Esophagus mucosa (tissue), 1 donor: Measurements from ENCODE around the gene NPB. TPM values are rescaled to one million over a fixed set of nuclear protein-coding genes. Genes with fewer than 3 reads are reported as not detected.
"Not testable (repeated sequence)": the region's sequence is repeated elsewhere in the genome, so short reads cannot be mapped to it uniquely, and the experiment has no call there.

Source experiments
- ATAC-seq: fragments of 200-7000 bp; cut with Tn5 transposase; one replicate; pipeline ENCODE4 v1.9.1; 2020
- total RNA-seq: library from RNA; stranded (reverse); gene quantifications from one replicate; pipeline ENCODE4 v1.2.4, GENCODE V29; 2023
- donor health status: DM: yes; HTN: yes; CAD: no.

The NPB gene
- total RNA-seq, 1 donor from 2014 or later, result 0.24 TPM

DNA sequence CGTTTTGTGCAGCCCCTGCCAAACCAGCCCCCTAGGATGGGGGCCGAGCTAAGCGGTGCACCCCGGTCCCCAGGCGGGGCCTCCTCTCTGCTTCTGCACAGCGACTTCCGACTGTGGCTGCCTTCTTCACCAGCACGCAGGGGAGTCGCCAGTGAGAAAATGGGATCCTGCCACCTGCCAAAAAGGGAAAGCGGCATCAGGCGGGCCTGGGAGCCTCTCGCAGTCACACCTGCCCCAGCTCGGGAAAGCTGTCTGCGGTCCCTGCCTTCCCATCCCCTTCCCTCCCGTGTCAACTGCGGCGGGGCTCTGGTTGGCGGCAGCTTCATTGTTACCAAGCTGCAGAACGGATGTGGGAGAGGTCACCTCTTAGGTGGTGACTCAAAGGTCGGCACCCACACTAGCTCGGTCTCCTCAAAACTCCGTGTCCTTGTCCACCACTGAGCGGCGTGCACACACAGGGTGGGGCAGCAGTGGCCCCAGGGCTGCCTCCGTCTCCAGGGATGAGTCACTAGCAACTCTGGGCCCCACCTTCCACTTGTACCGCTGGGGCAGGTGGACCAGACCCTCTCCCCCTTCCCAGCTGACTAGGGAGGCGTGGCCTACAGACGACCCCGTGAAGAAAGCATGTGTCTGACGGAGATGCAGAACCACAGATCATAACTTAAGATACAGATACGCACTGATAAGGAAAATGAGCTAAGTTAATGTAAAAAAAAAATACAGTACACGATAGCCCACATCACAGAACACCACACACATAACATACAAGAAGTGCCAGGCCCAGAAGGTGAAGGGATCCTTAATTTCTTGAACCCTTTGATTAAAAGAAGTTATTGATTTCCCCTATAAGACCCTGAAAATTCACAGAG, 10.6 kb downstream of the NPB start:
- peak; percentile 62 for ATAC-seq

DNA sequence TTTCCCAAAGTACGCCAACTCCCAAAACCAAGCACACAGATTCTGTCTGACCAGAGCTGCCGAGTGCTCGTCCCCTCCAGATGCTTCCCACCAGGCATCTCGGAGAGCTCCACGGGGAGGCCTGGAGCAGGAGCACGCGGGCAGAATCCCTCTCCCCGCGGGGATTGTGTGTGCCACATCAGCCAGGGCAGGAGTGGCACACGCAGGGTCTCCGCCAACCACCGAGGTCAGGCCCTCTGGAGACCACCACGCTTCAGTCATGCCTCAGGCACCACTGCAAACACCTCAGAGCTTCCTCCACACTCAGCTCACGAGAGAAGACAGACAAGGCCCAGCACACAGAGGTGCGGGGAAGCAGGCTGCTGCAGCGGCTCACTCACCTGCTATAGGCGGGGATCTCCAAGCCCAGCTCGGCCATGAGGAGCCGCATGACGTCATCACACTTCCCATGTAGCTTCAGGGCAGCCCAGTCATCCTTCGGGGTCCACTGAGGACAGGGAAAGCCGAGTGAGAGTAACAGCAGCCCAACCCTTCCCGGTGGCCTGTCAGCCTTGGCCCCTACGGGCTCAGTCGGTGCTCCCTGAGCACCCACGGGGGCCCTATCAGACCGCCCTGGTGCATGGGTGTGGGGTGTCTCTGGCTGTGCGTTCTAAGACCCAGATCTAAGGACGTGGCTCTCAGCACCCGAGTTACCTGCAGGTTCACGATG, 11.5 kb downstream of the NPB start:
- ATAC-seq, result no peak

GRCh38 chr17:81914103-81914850, 12.2 kb downstream of the NPB start:
- ATAC-seq, result no peak

DNA sequence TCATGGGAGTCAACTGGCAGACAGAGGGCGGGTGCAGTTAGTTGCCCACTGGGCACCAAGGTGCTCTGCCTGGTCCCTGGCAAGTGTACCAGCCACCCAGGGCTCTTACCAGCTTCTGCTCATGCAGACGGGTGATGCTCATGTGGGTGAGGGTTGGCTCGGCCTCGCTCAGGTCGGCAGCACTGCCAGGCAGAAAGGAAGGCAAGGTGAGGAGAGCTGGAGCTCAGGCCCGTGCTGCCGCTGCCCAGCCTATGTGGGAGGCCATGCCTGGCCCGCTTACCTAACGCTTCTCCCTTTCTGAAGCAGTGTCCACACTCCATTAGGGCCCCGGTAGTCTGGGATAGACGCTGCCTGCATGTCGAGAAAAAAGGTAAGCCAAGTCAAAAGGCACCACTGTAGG, 13.3 kb downstream of the NPB start:
- no peak for ATAC-seq

DNA sequence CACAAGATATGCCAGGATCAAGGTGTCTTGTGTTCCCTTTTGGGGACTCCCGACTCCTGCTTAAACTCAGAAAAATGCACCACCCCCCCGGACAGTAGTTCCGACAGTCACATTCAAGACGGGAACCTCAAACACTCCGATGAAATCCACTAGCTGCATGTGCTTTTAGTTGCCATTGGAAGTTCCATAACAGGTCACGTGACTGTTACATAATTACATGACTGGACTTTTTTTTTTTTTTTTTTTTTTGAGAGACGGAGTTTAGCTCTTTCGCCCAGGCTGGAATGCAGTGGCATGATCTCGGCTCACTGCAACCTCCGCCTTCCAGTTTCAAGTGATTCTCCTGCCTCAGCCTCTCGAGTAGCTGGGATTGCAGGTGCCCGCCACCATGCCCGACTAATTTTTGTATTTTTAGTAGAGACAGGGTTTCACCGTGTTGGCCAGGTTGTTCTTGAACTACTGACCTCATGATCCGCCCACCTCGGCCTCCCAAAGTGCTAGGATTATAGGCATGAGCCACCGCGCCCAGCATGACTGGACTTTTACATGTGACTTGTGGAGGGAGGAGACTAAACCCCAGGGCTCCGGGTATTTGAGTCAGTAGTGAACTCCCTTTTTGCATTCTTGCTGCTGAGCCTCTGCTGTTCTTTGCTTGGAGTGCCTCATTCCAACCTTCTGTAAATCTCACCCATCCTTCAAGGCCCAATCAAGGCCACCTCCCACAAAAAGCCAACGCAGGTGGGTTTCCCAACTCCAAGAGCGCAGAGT, 14.4 kb downstream of the NPB start:
- ATAC-seq, result peak; percentile 57

DNA sequence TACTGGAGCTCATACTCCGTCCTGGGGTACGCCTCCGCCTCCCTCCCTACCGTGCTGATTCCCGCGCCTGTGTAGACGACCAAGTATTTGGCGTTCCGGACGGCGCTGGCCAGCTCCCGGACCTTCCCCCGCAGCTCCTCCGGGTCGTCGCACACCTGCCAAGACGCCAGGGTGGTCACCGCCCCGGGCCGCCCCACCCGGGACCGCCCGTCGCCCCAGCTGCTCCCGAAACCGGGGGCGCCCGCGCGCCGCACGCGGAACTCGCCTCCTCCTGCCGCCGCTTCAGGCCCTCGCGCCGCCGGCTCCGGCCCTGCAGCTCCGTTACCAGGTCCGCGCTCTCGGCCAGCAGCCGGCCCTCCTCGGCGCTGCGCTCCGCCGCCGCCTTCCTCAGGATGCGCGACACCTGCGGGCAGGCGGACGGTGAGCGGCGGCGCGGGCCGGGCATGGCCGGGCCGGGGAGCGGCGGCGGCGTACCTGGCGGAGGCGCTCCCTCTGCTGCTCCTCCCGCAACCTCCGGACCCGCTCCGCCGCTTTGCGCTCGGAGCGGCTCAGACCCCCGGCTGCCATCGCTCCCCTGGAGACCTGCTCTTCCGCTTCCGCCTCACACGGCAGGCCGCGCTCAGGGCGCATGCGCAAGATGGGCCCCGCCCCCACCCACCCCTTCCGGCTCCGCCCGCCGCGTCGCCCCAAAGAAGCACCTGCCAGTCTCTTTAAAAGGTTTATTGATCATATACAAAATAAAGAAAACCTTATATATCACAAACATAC, 15.7 kb downstream of the NPB start, which contains the start of gene SIRT7:
Gene SIRT7, minus strand, starts transcription at position 612 of the 768 bp plus-strand sequence. Its CDS starts 45 bp downstream, at position 567.
- peak; percentile 63 for ATAC-seq

- ATAC-seq, result not testable (repeated sequence)
Observed at GRCh38 chr17:81918333-81918669, 16.3 kb downstream of the NPB start.

GRCh38 chr17:81918832-81919545, 17.0 kb downstream of the NPB start:
- peak; percentile 75 for ATAC-seq

DNA sequence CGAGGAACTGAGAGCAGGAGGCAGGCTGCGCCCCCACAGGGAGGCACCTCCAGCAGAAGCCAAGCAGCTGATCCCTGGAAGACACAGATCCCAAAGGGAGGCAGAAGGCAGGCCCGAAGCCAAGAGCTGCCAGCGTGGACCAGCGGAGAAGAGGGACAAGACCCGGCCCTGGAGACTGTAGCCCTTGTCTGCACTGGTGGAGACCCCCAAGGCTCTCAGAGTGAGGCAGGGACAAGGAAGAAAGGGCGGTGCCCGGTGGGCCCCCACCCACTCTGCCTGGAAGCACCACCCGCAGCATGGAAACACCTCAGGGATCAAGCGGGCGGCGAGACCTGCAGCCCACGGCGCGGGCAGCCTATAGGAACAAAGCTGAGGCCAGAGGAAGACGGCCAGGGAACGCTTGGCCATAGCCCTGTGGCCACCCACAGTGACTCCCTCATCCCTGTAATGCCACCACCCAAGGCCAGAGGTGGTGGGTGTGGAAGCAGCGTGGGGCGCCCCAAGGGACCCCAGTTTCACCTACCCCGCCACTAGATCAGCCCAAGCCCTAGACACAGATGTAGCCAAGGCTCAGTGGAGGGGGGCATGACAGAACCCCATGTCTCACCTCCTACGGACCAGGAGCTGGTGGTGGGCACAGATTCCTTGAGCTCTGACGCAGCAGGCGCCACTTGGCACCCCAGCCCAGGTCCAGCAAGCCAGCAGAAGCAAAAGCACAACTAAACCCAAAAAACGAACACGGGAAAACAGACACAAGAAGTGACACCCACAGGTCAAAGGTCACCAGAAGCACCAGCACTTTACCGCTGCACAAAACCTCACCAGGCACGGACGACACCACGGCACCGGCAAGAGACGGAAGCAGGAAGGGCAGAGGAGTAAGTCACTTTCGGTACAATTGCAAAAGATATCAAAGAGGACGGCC, 18.8 kb downstream of the NPB start:
- ATAC-seq, result no peak

GRCh38 chr17:81921537-81921862, 19.5 kb downstream of the NPB start:
- no peak for ATAC-seq

- ATAC-seq, result no peak
Observed at GRCh38 chr17:81921996-81922565, 20.0 kb downstream of the NPB start.

- ATAC-seq, result no peak
Observed at GRCh38 chr17:81922566-81923301, 20.7 kb downstream of the NPB start.

GRCh38 chr17:81923302-81924260, 21.5 kb downstream of the NPB start:
- ATAC-seq, result peak; percentile 56

DNA sequence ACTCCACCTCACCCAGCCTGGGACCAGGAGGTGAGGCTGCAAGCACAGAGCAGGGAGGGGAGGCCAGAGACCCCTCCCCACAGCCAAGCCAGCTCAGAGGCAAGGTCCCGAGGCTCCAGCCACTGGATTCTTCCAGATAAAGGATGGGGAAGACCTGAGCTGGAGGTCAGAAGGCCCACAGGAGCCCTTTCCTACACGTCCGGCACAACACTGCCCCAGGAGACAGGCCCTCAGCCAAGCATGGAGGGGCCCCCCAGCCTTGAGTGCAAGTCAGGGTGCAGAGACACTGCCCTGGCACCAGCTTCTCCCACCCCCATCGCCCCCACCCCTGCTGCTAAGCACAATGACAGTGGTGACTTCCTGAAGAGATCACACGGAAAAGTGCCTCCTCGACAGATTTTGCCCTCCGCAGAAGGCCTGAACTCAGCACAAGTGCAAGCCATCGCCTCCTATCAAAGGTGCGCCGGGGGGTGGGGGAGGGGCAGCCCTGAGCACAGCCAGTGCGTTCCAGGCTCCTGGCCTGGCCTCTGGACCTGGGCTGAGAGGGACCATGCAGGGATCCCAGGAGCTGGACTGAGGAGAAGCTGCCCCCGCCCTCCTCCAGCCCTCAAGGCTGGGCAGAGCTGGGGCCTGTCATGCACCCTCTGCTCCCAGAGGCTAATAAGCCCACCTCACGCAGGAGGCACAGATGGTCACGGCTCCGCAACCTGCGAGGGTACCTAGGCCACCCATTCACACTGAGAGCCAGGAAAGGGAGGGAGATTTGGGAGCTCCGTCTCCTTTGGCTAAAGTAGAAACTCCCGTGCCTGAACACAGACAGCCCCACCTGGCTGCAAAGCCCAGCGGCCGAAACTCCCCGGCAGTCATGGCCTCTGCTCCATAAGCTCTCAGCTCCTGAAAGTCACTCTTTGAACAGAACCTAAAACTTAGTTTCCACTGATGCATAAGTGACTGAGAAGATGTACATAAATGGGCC, 22.8 kb downstream of the NPB start:
- ATAC-seq, result no peak

DNA sequence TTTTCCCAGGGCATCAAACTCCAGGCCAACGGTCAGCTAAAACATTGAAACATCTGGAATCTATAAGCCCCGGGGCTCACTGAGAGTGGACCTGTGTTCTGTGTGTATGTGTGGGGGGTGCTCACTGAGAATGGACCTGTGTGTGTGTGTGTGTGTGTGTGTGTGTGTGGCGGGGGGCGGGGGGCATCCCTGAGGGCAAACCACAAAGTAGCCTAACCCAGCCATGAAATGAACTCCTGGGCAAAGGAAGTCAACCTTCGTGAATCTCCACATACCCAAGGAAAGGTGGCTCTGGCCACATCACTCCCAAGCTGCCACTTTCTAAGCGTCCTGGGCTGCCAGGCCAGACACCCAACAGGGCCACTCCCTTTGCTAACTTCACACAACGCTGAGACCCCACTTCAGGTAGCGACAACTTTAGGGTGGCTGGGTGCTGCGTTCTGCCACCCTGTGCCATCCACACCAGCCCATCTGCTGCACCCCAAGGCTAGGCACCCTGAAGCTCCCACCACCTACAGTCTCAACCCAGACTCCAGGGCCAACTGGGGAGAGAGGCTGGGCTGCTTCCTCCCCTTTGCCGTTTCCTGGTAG, 23.9 kb downstream of the NPB start:
- no peak for ATAC-seq
